Kidney capillary endothelial cell (primary cell): ENCODE results near the gene CEP85L.

Source experiments
- DNase-seq: peaks from one replicate; pipeline ENCODE4 v3.0.0-alpha.2; 2018; ENCODE audit warnings: low spot score

Gene CEP85L

GRCh38 chr6:118660218-118660569, 8.8 kb upstream of the CEP85L start:
- no peak for DNase-seq

- no peak for DNase-seq
Observed at GRCh38 chr6:118659513-118660217, 8.3 kb upstream of the CEP85L start.

DNA sequence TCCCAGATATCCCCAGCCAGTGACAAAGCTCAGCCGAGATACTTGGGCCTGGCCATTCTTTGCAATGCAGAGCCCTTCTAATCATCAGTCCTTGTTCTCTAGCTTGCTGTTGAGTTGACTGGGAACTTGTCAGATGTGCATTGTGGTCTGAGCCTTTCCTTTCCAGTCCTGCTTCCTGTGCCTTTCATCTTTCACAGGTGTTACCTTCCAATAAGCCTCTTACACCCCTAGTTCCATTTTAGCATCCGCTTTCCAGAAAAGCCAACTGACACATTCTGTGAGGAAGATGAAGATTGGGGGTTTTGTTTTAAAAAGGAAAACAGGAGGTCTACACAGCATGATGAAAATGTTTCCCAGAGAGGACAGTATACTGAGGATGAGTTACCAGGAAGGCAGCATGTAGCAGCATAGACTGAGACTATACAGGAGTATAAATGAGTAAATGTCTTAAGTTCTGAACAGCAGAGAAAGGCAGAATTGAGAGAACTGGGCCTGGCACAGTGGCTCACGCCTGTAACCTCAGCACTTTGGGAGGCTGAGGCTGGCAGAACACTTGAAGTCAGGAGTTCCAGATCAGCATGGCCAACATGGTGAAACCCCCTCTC, 5.6 kb upstream of the CEP85L start:
- DNase-seq: no peak

GRCh38 chr6:118652051-118652615, 742 bp upstream of the CEP85L start:
- peak; percentile 1 for DNase-seq

DNA sequence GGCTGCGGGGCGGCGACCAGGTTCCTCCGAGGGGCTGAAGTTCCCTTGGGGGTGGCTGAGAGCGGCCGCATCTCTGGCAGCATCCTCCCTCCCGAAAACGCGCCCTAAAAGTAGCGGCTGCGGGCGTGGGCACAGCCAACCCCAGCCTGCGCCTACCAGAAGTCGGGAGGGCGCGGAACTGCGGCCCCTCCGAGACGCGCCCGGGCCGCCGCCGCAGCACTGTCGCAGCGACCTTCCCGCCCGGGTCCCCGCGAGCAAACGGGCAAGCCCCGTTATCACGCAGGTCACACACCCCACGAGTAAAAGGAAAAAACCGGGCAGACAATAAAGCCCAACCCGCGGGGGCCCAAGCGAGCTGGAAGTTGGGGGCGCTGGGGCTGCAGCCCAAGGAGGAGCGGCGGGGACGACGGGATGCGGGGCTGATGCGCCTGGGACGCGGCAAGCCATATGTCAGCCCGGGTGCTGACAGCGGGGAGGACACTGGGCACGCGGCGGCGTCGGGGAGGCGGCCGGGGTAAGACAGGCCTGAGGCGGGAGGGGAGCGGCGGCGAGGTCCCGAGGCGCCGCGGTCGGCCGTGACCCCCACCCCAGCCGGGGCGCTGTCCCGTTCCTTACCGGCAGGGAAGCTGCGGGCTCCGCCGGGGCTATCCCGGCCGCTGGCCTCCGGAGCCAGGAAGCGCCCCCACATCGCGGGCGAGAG, 659 bp downstream of the CEP85L start:
- no peak for DNase-seq

DNA sequence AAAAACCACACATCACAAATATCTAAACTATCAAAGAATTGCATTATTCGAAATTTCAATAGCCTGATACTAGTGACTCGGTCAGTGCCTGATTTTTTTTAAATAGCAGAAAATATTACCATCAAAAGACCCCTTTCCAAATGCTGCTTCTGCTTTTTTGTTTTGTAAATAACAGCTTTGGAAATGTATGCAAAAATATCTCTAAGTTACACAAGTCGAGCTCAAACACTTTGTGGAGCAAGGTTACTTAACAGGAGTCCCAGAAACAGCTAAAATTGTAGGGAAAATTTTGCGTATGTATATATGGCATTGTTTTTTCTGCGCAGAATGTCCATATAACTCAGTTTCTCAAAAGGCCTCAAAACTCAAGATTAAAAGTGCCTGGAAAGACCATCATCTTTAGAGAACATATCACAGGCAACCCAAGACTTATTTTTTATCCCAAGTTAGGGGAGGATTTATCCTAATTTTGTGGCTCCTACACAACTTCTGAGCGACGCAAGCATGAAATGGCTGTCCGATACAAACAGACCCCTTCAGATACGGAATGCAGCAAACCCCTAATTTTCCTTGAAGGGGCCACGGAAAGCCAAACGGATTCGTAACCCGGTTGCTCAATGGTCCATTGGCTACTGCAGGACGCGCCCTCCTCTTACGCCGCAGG, 1.3 kb downstream of the CEP85L start:
- DNase-seq: peak; percentile 57

DNA sequence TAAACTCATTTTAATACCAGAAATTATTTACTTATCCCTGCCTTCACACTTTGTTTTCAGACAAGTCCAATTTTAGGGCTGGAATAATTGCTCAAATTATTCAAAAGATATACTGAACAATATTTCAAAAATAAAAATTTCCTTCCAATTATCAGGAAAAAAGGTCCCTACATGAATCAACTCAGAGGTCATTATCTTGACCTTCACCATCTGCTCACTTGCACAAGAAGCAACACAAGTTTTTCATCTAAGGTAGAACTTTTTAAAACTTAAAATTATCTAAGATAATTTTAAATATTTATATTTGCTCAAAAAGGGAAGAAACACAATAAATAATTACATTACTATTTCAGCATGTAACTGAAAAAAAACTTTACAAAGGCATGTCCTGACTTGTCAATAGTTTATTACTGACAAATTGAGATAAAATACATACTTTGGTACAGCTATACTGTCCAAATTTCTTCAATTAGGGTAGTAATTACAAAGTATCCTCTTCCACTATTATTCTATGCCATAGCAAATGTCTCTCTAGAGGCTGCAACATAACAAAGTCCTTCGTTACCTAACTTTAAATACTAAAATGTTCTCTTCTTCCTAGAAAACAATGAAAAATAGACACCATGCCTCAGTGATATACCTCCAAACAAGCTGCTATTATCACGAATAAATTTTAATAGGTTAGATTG, 2.4 kb downstream of the CEP85L start:
- DNase-seq: peak; percentile 6

DNA sequence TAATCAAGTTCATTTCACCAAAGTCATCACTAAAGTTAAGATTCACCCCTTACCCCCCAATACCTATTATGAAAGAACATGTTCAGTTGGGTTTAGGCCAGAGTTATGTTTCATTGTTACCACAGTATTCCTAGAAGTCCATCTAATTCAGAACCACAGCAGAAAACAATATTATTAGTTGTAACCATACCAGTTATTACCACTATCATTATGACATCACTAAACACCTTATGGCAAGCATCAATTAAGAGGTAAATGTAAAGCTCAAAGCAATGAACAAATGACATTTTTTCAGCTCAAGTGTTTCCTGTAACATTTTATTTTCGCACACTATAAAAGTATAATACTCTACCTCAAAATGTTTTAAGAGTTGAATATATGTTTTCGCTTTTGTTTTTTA, 4.4 kb downstream of the CEP85L start:
- no peak for DNase-seq

DNA sequence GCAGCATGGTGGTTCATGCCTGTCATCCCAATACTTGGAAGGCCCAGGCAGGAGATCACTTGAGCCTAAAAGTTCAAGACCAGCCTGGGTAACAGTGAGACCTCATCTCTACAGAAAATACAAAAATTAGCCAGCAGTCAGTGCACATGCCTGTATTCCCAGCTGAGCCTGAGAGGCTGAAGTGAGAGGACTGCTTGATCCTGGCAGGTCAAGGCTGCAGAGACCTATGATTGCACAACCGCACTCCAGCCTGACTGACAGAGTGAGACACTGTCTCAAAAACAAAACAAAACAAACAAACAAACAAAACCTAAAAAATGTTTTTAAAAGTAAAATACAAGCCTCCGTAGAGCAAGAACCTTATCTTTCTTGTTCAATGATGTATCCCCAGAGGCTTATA, 6.0 kb downstream of the CEP85L start:
- no peak for DNase-seq

GRCh38 chr6:118644007-118644406, 7.4 kb downstream of the CEP85L start:
- no peak for DNase-seq

GRCh38 chr6:118641042-118641441, 10.3 kb downstream of the CEP85L start:
- no peak for DNase-seq

- no peak for DNase-seq
Observed at GRCh38 chr6:118639054-118639964, 12.1 kb downstream of the CEP85L start.

DNA sequence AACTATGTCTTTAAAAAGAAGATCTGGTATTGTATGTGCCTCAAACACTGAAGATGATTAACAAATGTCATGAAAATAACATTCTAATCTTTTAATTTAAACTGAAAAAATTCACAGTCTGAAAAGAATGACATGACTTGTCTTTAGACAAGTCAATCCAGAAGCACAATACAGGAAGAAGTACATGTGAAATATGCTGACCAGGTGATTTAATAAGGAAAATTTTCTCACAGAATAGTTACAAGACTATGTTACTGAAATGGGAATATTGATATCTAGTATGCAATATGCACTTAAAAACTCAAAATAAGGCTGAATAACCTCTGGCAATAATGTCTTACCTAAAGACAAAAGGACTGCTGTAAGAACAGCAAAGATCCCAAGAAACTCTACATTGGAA, 13.1 kb downstream of the CEP85L start:
- DNase-seq: no peak

DNA sequence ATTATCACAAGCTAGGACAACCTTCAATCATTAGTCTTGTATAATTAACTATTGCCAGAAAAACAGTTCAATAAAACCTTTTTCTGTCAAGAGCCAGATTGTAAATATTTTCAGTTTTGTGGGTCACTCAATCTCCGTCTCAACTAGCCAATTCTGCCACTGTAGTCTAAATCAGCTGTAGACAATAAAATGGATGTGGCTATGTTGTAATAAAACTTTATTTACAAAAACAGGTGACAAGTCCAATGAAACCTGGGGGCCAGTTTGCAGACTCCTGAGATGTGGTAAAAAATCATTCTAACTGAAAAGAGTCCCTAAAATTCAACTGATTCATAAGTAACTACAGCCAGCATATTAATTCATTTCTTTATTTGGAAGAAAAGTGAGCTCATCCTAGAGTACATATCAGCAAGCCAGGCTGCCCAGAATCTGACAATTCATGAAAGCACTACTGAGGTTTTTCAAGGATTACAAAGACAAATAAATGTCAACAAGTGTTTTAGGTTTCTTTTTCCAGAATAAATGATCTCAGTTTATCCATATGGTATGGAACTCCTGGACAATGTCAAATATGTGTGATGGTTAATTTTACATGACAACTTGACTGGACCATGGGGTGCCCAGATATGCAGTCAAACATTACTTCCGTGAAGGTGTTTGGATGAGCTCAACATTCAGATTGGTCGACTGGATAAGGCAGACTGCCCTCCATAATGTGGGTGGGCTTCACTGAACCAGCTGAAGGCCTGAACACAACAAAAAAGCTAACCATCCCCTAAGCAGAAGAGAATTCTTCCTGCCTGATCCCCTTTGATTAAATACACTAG, 15.3 kb downstream of the CEP85L start:
- DNase-seq: no peak

DNA sequence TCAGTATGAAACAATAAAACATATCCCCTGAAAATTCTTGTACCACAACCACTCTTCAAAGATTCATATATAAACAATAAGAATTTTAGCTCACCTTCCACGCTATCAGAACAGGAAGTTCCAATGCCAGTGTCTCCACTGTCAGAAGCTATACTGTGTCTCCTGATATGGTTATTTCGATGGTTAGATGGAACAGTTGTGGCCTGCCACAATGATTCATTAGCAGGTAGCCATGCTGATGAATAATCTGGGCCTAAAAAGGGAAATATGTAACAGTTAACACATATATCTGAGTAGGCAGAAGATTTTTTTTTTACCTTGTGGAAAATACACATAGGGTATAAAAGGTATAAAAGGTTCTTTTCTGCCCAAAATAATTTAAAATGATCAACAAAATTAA, 19.0 kb downstream of the CEP85L start:
- no peak for DNase-seq

GRCh38 chr6:118630923-118631322, 20.5 kb downstream of the CEP85L start:
- no peak for DNase-seq

DNA sequence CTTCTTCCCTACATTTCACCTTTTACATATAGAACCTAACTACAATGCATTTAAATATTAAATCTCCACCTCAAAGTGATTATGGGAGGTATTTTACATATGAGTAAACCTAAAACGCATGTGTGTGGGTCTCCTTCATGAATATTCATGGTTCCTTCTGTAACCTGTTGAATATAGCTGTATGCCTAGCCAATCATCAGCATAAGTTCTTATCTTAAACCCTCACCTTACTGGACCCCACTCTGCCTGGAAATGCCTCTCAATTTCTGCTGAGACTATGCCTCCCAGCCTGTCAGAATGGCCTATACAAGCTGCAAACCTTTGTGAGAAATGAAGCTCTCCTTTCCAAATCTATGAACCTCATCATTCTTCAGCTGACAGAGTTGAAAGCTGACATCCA, 21.3 kb downstream of the CEP85L start:
- DNase-seq: no peak

DNA sequence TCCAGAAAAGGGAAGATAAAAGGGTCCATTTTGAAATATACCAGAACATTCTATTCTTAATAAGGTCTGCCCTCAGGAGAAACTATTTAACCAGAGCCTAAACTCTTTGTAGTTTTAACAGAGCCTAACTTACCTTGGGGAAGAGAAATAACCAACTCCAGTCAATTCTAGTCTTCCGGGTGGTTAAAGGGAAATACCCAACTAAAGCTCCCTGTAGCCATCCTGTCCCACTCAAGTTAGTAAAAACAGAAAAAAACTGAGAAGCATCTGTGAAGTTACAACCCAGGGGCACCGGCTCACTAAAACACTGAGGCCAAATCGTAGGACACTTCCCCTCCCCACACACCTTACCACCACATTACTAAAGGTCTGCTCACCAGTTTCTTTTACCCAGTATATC, 23.7 kb downstream of the CEP85L start:
- DNase-seq: no peak

DNA sequence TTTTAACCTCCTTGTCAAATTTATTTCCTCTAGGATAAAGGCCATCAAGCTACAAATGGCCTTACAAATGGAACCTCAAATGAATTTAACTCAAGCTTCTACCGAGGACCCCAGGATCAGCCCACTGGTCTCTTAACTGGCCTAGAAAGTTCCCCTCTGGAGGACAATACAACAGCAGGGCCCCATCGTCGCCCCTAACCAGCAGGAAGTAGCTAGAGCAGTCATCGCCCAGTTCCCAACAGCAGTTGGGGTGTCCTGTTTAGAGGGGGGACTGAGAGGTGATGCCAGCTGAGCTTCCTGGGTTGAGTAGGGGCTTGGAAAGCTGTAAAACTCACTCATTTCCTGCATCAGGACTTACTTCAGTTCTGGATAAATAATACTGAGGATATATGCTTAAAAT, 25.6 kb downstream of the CEP85L start:
- DNase-seq: no peak
